ENCODE measurements around the gene PVR. TPM values are rescaled to one million over a fixed set of nuclear protein-coding genes. Genes with fewer than 3 reads are reported as not detected.
A peak's percentile ranks its signal among the peaks of the same experiment; 100 is the strongest.
"Not testable (repeated sequence)": the region's sequence is repeated elsewhere in the genome, so short reads cannot be mapped to it uniquely, and the experiment has no call there.

Gene PVR
- total RNA-seq, 2 donors from 2014 or later: 44.7 to 54.6 TPM

- intact Hi-C loops (cut with DNase I): no loop called here
- TF ChIP-seq CTCF (IDR thresholded peaks at IDR 0.05): no peak
- H3K4me3 ChIP-seq: no peak overlapping the region
- no peak overlapping the region for H3K9ac ChIP-seq (ENCODE audit: low read depth in 2 of 2, low read length in 2 of 2)
- no peak for DNase-seq
- H3K36me3 ChIP-seq: no peaks in the 10 kb centered on the region
- H3K9me3 ChIP-seq: no peaks in the 10 kb centered on the region
- H3K27ac ChIP-seq: peak overlapping the region; percentile 47
- H3K4me1 ChIP-seq: peaks cover 4% of the 10 kb centered on the region
- no peaks in the 10 kb centered on the region for H3K27me3 ChIP-seq
Observed at GRCh38 chr19:44681992-44682790, 38.5 kb downstream of the PVR start.

DNA sequence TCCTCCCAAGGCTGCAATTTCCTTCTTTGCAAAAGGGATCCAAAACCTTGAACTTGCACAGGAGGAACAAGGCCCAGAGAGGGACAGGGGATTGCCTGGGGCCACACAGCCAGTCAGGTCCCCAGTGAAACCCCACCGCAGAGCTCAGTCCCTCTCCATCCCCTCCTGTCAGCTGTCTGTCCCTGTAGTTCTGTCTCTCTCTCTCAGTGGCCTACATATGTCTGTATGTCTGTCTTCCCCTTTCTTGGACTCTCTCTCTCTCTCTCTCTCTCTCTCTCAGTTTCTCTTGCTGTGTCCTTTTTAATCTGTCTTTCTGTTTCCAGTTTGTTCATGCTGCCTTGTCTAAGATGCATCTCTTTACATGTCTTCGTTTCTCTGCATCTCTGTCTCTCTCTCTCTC lies 39.1 kb downstream of the PVR start:
- intact Hi-C loops (cut with DNase I): no loop called here
- Histone ChIP-seq H3K4me3 (no peak overlapping the region), H3K36me3 (no peaks in the 10 kb centered on the region), H3K9me3 (no peaks in the 10 kb centered on the region), H3K27me3 (no peaks in the 10 kb centered on the region), H3K4me1 (peaks cover 4% of the 10 kb centered on the region), H3K27ac (no peak overlapping the region), H3K9ac (ENCODE audit: low read depth in 2 of 2, low read length in 2 of 2) (no peak overlapping the region)
- TF ChIP-seq CTCF (IDR thresholded peaks at IDR 0.05): no peak
- DNase-seq: no peak

DNA sequence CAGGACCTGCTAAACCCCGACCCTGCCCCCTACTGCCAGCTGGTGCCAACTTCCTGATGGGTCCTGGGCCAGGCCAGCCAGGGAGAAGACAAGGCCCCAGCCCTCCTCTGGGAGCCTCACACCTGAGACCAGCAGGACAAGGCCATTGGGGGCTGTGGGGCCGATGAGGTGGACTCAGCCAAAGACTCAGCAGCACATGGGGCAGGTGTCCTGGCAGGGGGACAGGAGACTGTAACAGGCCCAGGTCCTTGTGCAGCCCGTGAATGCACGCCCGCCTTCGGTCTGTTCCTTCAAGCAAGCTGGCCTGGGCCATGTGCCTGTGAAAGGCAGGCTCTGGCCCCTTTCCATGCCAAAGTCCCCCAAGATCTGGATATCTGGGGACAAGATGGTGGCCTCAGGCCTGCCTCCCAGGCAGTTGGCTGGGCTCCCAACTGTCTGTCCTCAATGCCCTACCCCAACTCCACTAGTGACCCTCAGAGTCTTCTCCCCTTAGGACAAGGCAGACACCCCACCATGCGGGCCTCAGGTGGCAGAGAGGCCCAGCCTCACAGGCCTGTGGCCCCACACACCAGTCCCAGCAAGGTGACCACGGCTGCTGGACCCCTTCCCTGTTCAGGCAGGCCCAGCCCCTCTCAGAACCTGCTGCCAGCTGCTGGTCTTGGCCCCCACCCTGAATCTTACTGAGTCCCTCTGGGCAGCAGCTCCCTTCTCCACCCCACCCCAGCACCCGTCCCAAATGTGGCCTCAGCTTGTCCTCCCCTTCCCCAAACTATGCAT lies 39.9 kb downstream of the PVR start:
- Histone ChIP-seq H3K27ac (no peak overlapping the region), H3K27me3 (no peaks in the 10 kb centered on the region), H3K9ac (ENCODE audit: low read depth in 2 of 2, low read length in 2 of 2) (no peak overlapping the region), H3K4me3 (no peak overlapping the region), H3K4me1 (peaks cover 4% of the 10 kb centered on the region), H3K36me3 (no peaks in the 10 kb centered on the region), H3K9me3 (no peaks in the 10 kb centered on the region)
- no peak for DNase-seq
- intact Hi-C loops (cut with DNase I): no loop called here
- no peak for TF ChIP-seq CTCF (IDR thresholded peaks at IDR 0.05)

- H3K9me3 ChIP-seq; intact Hi-C loops (cut with DNase I); H3K9ac ChIP-seq (ENCODE audit: low read depth in 2 of 2, low read length in 2 of 2); H3K27me3 ChIP-seq; H3K36me3 ChIP-seq; DNase-seq; H3K4me1 ChIP-seq; H3K4me3 ChIP-seq: not testable (repeated sequence)
- peak overlapping the region; percentile 50 for H3K27ac ChIP-seq
Observed at GRCh38 chr19:44684396-44684795, 40.7 kb downstream of the PVR start.

- no peak for TF ChIP-seq CTCF (IDR thresholded peaks at IDR 0.05)
- intact Hi-C loops (cut with DNase I): loop anchor here (5.0 kb wide), 2 partner anchors 37 to 87 kb away; no protein-coding TSS in a partner anchor
- DNase-seq: no peak
- Histone ChIP-seq H3K27ac (peak overlapping the region; percentile 50), H3K36me3 (no peaks in the 10 kb centered on the region), H3K9me3 (no peaks in the 10 kb centered on the region), H3K27me3 (no peaks in the 10 kb centered on the region), H3K9ac (ENCODE audit: low read depth in 2 of 2, low read length in 2 of 2) (no peak overlapping the region), H3K4me1 (peaks cover 4% of the 10 kb centered on the region), H3K4me3 (no peak overlapping the region)
Observed at GRCh38 chr19:44684892-44685863, 41.5 kb downstream of the PVR start.
